PC-3 (cell line): Measurements from ENCODE around the gene RCBTB2.

Experiments used
- CTCF ChIP-seq: fragments of 300-600 bp; sonication (generic); conservative IDR thresholded peaks from 2 replicates; pipeline ENCODE4 v1.5.1; 2017; ENCODE audit warnings: antibody characterized with exemption, low read depth, mild to moderate bottlenecking, low read length
- EZH2 ChIP-seq: fragments of 300-600 bp; sonication (generic); IDR thresholded peaks from one replicate; pipeline ENCODE4 v1.6.1; 2017; ENCODE audit warnings: antibody characterized with exemption, mild to moderate bottlenecking, low read length; ENCODE audit not compliant: unreplicated experiment
- EZH2phosphoT487 ChIP-seq: fragments of 300-600 bp; sonication (generic); IDR thresholded peaks from 2 replicates; pipeline ENCODE4 v1.6.1; 2018; ENCODE audit warnings: mild to moderate bottlenecking, antibody characterized with exemption, low read length, borderline replicate concordance

- TF ChIP-seq CTCF (no peak), EZH2 (no peak), EZH2phosphoT487 (no peak)
Observed at GRCh38 chr13:48559638-48560320, 26.9 kb upstream of the RCBTB2 start.
